Tibial artery (tissue), 4 donors: ENCODE measurements around the gene GFM1.
A peak's percentile ranks its signal among the peaks of the same experiment; 100 is the strongest.

ENCODE experiments used
- DNase-seq, 2 donors: peaks; one replicate each; pipeline ENCODE4 v3.0.0-alpha.2; 2019
- H3K27ac ChIP-seq, 2 donors: fragments of 200-600 bp; sonication (generic) in 1 of 2; 1 replicate in 1 of 2; 2 replicates in 1 of 2; pipeline ENCODE4 v1.5.1; 2018 to 2019; ENCODE audit warnings: mild to moderate bottlenecking in 1 of 2
- H3K27me3 ChIP-seq, 2 donors: fragments of 200-600 bp; sonication (generic) in 1 of 2; one replicate each; pipeline versions ENCODE4 v1.5.1 to v1.6.0; 2016 to 2019
- H3K36me3 ChIP-seq, 3 donors: fragments of 200-600 bp; sonication (generic) in 2 of 3; one replicate each; pipeline ENCODE4 v1.5.1; 2016 to 2019; ENCODE audit warnings: mild to moderate bottlenecking in 2 of 3
- H3K4me1 ChIP-seq, 4 donors: fragments of 200-600 bp; sonication (generic) in 2 of 4; 1 replicate in 3 of 4; 2 replicates in 1 of 4; pipeline ENCODE4 v1.5.1; 2016 to 2019
- H3K4me3 ChIP-seq, 2 donors: fragments of 200-600 bp; sonication (generic) in 1 of 2; 1 replicate in 1 of 2; 2 replicates in 1 of 2; pipeline ENCODE4 v1.5.1; 2018 to 2019; ENCODE audit warnings: mild to moderate bottlenecking in 2 of 2
- H3K9me3 ChIP-seq, 3 donors: fragments of 200-600 bp; sonication (generic) in 1 of 3; one replicate each; pipeline ENCODE4 v1.5.1; 2016 to 2019
- intact Hi-C: fragments of 100-400 bp; cut with DNase I; formaldehyde crosslinking; loops from one replicate; pipeline ENCODE4 v1.15.0; 2023; ENCODE audit warnings: low total_unique reads
- TF ChIP-seq, protein P1 (sequence below), 2 experiments: fragments of 200-600 bp in 1 of 2; fragments of 450-650 bp in 1 of 2; IDR thresholded peaks; one replicate each; pipeline ENCODE4 v1.5.1; 2017 to 2019; ENCODE audit warnings: antibody characterized with exemption in 2 of 2, mild to moderate bottlenecking in 1 of 2, moderate library complexity in 1 of 2

GFM1 gene

DNA sequence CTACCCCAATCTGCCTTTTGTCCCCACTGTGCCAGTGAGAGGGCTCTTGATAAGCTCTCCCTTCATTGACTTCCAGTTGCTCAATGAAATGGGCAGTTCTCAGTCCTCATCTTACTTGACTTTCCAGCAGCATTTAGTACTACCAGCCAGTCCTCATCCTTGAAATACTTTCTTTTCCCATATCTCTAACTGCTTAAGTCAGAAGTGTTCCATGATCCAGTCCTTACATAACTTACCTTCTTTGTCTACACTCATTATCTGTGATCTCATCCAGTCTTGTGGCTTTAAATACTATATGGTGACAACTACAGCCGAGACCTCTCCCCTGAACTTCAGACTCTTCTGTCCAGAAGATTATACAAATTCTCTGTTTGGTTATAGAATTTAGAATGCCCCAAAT lies 59.2 kb downstream of the GFM1 start:
- peaks cover 0 to 26% (median 0%) of the 10 kb centered on the region in 3 donors for H3K36me3 ChIP-seq
- TF ChIP-seq, protein P1, sequence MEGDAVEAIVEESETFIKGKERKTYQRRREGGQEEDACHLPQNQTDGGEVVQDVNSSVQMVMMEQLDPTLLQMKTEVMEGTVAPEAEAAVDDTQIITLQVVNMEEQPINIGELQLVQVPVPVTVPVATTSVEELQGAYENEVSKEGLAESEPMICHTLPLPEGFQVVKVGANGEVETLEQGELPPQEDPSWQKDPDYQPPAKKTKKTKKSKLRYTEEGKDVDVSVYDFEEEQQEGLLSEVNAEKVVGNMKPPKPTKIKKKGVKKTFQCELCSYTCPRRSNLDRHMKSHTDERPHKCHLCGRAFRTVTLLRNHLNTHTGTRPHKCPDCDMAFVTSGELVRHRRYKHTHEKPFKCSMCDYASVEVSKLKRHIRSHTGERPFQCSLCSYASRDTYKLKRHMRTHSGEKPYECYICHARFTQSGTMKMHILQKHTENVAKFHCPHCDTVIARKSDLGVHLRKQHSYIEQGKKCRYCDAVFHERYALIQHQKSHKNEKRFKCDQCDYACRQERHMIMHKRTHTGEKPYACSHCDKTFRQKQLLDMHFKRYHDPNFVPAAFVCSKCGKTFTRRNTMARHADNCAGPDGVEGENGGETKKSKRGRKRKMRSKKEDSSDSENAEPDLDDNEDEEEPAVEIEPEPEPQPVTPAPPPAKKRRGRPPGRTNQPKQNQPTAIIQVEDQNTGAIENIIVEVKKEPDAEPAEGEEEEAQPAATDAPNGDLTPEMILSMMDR (IDR thresholded peaks at IDR 0.05): no peak
- peaks cover 0 to 27% (median 0%) of the 10 kb centered on the region in 4 donors for H3K4me1 ChIP-seq
- intact Hi-C loops: no loop called here
- no peak for DNase-seq
- H3K4me3 ChIP-seq: no peak overlapping the region
- no peak overlapping the region for H3K27ac ChIP-seq
- no peaks in the 10 kb centered on the region for H3K27me3 ChIP-seq
- no peaks in the 10 kb centered on the region for H3K9me3 ChIP-seq

DNA sequence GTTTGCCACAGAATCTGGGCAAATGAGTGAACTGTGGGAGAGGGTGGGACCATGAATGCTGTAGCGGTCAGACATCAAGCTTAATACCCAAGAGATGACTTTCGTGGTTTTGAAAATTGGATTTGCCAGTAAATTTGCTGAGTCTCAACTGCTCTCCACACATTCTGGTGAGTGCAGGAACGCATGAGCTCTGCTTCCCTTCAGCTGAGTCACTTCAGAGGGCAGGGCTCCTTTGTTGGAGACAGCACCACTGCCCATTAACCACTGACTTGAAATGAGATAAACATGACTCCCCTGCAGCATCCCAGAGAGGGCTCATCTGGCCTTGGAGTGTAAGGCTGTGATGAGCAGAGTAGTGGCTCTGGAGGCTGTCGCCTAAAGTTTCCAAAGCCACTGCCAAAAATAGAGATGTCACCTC lies 65.3 kb downstream of the GFM1 start:
- H3K4me1 ChIP-seq: peaks cover 0 to 18% (median 7%) of the 10 kb centered on the region in 4 donors
- no peak overlapping the region for H3K4me3 ChIP-seq
- H3K9me3 ChIP-seq: no peaks in the 10 kb centered on the region
- TF ChIP-seq, protein P1 (IDR thresholded peaks at IDR 0.05): no peak
- H3K27me3 ChIP-seq: no peaks in the 10 kb centered on the region
- no peak overlapping the region for H3K27ac ChIP-seq
- intact Hi-C loops: no loop called here
- H3K36me3 ChIP-seq: peaks cover 0 to 44% (median 3%) of the 10 kb centered on the region in 3 donors
- DNase-seq: no peak

DNA sequence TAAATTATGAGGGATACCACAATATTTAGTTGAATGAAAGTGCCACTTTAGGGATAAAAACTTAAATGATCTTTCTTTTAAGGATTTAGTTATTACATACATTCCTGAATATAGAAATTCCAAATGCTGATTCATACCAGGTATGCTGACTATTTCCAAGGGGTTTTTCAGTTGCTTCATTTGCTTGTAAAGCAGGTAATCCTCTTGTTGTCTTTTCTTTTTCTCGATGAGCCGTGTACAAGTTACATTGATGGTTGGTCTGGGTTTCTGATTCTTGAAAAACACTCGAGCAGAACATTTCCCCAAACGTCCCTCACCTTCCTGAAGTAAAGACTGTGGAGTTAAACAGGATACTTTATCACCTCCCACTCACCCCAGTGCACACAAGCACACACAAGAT lies 66.3 kb downstream of the GFM1 start:
- intact Hi-C loops: no loop called here
- no peak for DNase-seq
- no peaks in the 10 kb centered on the region for H3K9me3 ChIP-seq
- peaks cover 0 to 18% (median 7%) of the 10 kb centered on the region in 4 donors for H3K4me1 ChIP-seq
- no peak overlapping the region for H3K4me3 ChIP-seq
- TF ChIP-seq, protein P1 (IDR thresholded peaks at IDR 0.05): no peak
- H3K27me3 ChIP-seq: no peaks in the 10 kb centered on the region
- H3K36me3 ChIP-seq: peaks cover 0 to 44% (median 3%) of the 10 kb centered on the region in 3 donors
- peak overlapping the region in 1 of 2 donors; percentile 28 for H3K27ac ChIP-seq

DNA sequence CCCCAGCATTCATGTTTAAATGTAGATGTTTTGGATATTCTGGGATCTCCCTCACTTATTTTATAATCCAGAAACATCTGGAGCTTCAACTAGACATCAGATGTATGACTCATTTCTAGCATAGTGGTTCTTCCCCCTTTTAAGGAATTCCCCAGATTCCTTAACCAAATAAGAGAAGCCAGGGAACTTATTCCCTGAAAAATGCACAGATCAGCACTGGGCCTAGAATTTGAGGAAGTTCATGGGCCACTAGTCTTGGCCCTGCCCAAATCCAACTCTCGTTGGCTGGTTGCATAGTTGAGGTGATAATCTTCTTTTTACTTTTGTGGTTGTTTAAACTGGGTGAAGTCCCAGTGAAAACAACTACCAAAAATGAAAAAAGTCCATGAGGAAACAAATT lies 67.6 kb downstream of the GFM1 start:
- Histone ChIP-seq H3K27ac (peak overlapping the region; percentile 21 to 55), H3K27me3 (no peaks in the 10 kb centered on the region), H3K4me1 (peaks cover 0 to 18% (median 7%) of the 10 kb centered on the region in 4 donors), H3K9me3 (no peaks in the 10 kb centered on the region), H3K4me3 (no peak overlapping the region), H3K36me3 (peaks cover 0 to 38% (median 3%) of the 10 kb centered on the region in 3 donors)
- intact Hi-C loops: no loop called here
- TF ChIP-seq, protein P1 (IDR thresholded peaks at IDR 0.05): no peak
- DNase-seq: no peak

DNA sequence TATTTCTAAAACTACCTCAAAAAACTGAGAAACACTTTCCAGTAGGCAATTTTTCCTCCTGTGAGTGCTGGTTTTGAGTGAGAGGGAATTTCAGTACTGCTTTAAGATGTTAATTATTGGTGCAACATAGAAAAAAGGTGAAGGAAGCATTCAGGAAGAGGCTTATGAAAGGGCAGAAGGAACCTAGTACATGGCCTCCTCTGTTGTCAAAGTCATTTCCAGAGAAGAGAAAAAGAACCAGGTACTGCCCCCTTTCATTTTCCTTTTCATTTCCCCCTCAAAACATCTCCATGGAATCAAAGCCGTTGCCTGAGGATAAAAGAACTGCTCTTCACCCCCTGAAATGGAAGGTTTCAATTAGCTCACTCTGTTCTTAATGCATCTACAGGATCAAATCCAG lies 68.1 kb downstream of the GFM1 start:
- Histone ChIP-seq H3K4me3 (no peak overlapping the region), H3K36me3 (peaks cover 0 to 36% (median 3%) of the 10 kb centered on the region in 3 donors), H3K27me3 (no peaks in the 10 kb centered on the region), H3K27ac (peak overlapping the region; percentile 9 to 55), H3K9me3 (no peaks in the 10 kb centered on the region), H3K4me1 (peaks cover 0 to 18% (median 7%) of the 10 kb centered on the region in 4 donors)
- TF ChIP-seq, protein P1 (IDR thresholded peaks at IDR 0.05): no peak
- intact Hi-C loops: no loop called here
- no peak for DNase-seq

DNA sequence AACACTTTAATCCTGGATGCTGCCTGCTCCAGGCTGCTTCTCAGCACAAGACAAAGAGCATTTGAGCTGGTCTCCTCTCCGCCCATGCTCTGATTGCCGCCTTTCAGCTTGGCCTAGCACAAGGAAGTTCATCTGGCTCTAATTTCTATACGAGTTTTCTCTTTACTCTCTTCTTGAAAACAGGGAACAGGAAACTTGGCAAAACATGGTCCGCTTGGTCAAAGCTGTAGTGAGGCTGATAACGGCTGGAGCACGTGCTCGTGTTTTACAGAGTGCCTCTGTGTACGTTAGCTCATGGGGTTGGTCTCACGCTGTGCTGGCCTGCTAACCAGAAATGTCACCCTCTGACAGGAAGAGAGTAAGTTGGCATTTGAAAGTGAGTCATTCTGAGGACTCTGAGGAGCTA lies 68.8 kb downstream of the GFM1 start:
- H3K27ac ChIP-seq: peak overlapping the region in 1 of 2 donors; percentile 55
- no peak overlapping the region for H3K4me3 ChIP-seq

More for the DNA sequence above, 68.8 kb downstream of the GFM1 start:
- H3K36me3 ChIP-seq: peaks cover 0 to 31% (median 3%) of the 10 kb centered on the region in 3 donors
- DNase-seq: peak; percentile 69 to 78
- intact Hi-C loops: no loop called here
- no peaks in the 10 kb centered on the region for H3K9me3 ChIP-seq
- TF ChIP-seq, protein P1 (IDR thresholded peaks at IDR 0.05): no peak
- peaks cover 0 to 19% (median 7%) of the 10 kb centered on the region in 4 donors for H3K4me1 ChIP-seq
- no peaks in the 10 kb centered on the region for H3K27me3 ChIP-seq
